Measurements from ENCODE around the gene RASA3.
"Not testable (repeated sequence)": the region's sequence is repeated elsewhere in the genome, so short reads cannot be mapped to it uniquely, and the experiment has no call there.

Gene RASA3

DNA sequence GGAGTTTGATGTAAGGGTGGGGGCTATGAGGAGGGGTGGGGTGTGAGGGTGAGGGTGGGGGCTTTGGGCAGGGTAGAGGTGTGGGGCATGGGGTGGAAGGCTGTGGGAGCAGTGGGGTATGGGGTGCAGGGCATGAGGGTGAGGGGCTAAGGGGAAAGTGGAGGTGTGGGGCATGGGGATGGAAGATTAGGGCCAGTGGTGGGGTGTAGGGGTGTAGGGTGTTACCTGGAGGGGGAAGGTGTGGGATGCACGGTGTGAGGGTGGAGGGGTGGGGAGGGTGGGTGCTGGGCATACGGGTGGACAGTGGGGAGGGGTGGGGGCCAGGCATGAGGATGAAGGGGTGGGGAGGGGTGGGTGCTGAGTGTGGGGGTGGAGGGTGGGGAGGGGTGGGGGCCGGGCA, 22.9 kb upstream of the RASA3 start:
- DNase-seq = no peak

DNA sequence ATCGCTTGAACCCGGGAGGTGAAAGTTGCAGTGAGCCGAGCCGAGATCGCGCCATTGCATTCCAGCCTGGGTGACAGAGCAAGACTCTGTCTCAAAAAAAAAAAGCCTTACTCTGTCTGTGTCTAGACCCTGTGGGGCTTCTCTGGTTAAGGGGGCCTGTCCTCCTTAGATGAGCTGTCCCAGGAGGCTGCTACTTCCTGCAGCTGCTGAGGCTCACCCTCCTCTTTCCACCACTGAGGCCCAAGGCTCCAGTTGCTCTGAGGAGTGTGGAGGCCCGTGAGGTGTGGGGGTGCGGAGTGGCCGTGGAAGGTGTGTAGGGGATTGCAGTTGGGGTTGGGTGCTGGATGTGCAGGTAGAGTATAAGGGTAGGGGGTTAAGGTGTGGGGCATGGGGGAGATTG, 22.1 kb upstream of the RASA3 start:
- no peak for DNase-seq

DNA sequence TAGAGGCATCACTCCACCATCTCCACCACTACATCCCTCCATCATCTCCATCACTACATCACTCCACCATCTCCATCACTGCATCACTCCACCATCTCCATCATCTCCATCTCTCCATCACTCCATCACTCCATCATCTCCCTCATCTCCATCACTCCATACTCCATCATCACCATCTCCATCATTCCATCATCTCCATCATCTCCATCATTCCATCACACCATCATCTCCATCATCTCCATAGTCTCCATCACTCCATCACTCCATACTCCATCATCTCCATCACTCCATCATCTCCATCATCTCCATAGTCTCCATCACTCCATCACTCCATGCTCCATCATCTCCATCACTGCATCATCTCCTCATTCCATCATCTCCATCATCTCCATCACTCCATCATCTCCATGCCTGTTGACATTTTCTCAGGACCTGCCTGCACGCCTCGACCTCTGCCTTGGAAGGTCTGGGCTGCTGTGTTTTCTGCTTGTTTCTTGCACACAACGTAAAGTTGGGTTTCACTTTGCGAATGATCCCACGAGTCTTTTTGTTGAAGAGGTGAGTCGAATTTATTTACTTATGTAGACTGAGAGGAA, 21.2 kb upstream of the RASA3 start:
- no peak for DNase-seq

DNA sequence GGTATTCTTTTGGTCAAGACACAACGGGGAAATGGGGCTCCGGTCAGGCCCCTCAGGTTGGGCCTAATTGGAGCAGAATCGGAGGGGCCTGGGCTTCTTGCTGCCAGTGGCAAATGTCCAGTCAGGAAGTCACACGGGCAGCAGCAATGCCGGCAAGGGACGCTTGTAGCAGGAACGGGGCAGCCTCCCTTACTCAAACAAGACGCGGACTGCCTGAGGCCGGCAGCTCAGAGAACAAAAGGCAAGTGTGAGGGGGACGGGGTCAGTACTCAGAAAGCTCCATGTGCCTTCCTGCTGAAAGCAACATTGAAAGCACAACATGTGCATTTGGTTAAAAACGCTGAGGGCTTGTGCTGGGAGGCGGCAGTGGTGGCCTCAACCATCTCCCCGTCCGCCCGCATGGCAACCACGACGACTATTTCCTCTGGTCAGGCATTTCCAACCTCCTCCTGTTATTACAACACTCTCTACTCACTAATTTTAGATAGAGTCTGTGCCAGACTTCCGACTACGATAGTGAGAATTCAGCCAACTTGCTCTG, 20.5 kb upstream of the RASA3 start:
- DNase-seq = peak; percentile 32

DNA sequence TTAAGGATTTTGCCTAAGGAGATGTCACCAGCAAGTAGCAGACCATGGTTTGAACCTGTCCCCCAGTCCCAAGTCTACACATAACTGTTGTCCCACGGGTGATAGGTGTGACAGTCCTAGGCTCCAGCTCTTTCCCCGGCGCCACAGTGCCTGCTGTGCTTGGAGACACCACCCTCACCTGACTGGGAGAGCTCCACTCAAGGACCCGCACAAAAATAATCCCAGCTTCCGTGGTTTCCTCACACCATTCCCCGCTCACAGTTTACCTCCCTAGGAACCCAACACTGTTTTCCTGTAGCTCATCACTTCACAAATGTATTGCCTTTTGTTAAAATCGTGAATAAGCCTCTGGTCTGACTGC, 19.8 kb upstream of the RASA3 start:
- no peak for DNase-seq

DNA sequence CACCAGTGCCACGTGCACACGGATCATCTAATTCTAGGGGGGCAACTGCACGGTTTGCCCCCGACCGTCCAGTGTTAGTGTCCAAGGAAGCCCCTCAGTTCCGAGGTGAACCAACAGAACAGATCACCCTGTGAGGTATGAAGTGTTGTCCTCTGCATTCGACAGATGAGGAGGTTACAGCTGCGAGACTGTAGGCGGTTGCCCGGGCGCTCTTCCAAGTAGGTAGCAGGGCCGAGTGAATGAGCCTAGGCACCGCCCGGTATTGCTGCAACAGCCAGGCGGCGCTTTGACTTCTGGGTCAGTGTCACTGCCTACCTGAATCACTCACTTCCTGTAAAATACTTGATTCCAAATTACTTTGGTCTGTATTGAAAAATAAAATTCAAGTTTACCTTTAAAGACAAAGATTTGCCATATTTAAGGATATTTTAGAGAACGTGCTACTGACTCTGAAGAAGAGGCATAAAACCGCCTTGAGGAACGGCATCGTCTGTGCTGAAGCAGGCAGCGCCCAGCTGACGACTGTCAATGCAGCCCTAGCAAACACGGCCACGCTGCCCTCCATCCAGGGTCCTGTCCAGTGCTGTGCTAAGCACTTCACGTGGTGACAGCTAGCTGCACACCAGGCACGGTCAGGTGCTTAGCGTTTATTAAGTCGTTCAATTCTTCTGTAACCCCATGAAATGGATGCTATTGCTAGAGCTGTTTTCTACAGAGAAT, 19.3 kb upstream of the RASA3 start:
- peak; percentile 53 for DNase-seq

DNA sequence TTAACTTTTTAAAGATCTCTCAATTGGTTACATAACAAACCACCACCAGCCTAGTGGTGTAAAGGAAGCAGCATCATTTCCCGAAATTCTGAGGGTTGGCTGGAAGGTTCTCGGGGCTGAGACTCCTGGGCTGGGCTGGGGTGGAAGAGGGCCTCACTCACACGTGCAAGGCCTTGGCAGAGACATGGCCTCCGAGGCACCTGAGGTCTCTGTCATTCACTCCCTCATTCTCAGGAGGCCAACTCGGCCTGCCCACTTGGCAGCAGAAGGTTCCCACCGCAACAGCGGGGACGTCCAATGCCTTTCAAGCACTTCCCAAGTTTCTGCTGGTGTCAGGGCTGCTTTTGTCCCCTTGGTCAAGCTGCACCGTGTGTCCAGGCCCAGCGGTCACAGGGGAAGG, 18.6 kb upstream of the RASA3 start:
- DNase-seq = no peak

DNA sequence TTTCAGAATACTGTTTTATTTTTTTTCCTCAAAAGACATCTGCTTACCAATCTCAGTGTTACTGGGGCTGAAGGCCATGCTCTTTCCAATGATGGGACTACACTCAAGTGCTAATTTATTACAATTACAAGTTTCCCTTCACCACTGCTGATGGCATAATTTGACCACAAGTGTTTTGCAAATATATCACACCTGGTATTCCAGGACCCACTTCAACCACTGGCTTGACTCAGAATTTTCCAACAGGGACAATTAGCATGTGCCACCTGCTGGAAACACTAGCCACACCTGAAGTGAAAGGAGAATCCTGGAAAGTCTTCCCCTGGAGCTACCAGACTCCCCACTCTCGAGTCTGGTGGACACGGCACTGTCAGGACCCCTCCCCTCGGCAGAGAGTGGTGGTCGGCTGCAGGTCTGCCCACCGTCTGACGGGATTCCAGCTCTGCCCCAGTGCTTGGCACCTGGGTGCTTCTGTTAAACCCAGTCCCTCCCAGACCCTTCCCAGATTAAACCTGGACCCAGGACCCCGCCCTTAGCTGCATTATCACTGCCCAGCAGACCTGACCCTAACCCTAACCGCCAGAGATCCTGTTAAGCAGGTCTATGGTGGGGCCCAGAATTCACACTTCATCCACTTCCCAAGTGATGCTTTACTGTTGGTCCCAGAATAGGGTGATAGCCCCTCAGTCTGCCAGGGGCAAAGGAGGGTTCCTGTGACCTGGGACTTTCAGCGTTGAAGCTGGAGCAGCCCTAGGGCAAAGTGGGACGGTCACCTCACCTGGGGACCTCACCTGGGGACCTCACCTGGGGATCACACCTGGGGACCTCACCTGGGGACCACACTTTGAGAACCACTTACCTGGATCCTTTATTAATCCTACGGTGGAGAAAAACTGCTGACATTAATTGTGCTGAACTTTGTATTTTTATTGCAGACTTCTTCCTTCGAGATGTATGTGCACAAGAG, 17.6 kb upstream of the RASA3 start:
- no peak for DNase-seq

DNA sequence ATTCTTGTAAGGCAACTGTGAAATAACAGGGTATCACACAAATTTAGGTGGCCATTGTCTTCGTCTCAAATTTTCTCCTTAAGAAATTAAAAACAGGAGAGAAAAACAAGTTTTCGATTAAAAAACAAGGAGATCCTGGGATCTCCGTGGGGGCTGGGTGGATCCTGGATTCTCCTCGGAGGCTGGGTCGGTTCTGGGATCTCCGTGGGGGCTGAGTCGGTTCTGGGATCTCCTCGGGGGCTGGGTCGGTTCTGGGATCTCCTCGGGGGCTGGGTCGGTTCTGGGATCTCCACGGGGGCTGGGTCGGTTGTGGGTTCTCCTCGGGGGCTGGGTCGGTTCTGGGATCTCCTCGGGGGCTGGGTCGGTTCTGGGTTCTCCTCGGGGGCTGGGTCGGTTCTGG, 16.5 kb upstream of the RASA3 start:
- not testable (repeated sequence) for DNase-seq

DNA sequence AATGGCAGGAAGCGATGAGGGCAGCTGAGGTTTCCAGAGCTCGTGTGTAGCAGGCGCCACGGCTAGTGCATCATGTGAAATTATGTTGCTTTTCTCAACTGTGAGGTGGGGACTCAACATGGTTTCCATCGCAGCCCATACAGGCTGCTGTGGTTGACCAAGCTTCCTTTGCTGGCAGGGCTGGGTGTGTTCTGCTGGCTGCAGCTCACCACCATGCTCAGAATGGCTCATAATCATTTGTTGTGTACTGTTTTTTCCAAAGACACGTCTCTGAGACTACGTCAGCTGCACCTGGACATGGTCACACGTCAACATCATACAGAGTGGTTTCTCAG, 16.1 kb upstream of the RASA3 start:
- DNase-seq = no peak

DNA sequence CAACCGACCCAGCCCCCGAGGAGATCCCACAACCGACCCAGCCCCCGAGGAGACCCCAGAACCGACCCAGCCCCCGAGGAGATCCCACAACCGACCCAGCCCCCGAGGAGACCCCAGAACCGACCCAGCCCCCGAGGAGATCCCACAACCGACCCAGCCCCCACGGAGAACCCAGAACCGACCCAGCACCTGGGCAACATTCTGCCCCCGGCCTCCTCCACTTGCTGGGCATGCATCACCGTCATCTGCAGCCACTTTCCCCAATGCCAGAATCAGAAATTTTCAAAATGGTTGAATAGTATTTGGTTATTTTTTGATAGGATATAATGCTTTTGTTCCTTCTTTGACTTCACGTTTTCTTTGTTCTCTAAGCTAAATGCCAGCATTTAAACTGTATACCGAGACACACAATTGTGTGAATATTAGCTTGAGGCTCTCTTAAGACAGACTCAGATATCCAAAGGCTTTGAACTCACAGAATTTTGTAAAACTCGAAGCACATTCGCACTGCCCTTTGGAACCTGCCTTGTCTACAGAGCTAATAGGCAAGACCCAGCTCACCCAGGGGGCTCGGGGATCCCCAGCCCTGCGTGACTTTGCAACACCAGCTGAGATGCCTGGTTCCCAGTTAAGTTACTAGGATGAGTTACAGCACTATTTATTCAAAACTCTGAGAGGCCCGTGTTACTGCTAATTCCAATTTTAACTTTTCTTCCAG, 15.5 kb upstream of the RASA3 start:
- DNase-seq = no peak

DNA sequence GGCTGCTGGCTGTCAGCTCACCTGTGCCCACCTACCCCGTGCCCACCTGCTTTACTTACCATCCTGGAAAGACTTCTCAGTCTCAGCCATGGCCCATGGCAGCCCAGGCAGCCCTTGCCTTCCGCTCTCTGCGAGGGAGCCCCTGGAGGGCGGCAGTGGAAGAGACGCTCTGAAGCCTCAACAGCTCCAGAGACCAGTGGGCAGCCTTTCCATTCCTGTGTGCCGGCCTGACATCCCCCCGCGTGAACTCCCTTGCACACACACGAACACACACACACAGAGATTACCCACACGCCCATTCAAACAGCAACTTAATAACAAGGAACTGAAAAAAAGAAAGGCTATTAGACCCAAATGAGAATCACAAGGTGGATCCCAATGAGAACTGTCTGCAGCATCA, 14.2 kb upstream of the RASA3 start:
- DNase-seq = no peak

DNA sequence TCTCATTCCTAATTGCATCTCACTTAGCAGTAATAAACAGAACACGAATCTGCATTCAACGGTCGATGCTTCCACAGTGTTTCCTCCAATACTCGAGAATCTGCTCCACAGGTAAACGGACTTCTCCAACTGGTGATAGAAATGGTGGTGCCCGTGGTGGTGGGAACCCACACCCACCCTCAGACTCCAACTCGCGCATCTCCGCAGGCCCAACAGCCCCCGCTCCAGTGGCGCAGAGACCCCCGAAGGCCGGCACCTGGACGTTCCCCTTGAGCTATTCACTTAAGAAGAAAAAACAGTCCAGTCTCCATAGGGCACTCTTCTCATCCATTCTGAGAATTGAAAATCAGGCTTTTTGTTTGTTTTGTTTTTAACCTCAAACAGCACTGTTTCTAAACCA, 13.8 kb upstream of the RASA3 start:
- DNase-seq = no peak

DNA sequence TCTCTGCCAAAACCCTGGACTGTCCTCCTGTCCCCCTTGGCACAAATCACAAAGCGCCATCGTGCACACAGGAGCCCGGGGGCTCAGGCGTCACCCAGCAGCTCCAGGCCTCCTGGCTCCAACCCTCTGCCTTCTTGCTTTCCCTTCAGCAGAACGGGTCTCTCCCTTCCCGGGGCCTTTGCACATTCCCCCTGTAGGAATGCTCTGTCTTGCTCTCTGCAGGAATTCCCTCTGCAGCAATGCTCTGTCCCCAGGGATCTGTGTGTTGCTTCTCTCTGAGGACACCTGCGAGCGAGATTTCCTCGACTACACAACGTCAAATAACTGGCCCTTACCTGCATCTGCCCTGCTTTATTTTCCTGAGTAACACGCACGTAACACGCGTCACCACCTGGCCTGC, 13.3 kb upstream of the RASA3 start:
- DNase-seq = no peak

DNA sequence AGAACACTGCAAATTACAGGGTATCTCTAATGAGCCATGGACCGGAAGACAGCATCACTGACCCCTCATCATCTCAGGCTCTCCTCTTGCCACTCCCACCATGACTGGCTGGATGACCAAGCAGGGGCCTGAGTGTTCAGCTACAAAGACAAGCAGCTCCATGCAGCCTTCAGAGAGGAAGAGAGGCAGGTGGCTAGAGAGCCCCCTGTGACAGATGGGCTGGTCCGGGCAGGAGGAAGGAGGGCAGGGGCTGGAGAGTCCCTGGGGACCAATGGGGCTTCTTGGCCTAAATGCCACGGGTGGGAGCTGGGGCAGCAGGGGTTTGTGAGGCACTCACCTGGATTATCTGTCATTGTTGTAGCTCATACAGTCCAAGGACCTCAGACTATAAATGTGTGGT, 12.8 kb upstream of the RASA3 start:
- DNase-seq = no peak

DNA sequence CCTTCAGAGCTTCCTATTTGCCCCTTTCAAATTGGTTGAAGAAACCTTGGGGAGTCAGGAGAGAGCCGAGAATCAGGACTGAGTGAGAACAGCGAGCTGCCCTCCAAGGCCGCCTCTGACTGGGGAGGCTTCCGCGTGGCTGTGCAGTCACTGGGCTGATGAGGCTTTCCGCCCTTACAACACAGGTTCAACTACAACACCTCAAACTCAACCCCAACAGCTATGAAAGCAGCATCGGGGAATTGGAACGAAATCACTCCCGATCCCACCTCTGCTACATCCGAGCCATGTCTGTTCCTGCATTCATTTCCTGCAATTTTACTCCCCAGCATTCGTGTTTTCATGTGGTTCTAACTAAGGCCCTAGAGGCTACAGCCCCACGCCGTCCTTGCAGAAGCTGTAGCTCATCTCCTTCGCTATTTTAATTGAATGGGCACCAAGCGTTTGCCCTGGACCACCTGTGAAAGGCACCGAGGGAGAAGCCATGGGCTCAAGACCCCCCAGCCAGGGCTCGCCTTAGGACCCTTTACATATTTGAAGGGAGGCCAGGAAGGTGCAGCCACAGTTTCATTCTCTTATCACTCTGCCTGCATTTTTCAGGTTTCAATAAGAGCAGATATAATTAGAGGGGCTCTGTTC, 12.3 kb upstream of the RASA3 start:
- no peak for DNase-seq

DNA sequence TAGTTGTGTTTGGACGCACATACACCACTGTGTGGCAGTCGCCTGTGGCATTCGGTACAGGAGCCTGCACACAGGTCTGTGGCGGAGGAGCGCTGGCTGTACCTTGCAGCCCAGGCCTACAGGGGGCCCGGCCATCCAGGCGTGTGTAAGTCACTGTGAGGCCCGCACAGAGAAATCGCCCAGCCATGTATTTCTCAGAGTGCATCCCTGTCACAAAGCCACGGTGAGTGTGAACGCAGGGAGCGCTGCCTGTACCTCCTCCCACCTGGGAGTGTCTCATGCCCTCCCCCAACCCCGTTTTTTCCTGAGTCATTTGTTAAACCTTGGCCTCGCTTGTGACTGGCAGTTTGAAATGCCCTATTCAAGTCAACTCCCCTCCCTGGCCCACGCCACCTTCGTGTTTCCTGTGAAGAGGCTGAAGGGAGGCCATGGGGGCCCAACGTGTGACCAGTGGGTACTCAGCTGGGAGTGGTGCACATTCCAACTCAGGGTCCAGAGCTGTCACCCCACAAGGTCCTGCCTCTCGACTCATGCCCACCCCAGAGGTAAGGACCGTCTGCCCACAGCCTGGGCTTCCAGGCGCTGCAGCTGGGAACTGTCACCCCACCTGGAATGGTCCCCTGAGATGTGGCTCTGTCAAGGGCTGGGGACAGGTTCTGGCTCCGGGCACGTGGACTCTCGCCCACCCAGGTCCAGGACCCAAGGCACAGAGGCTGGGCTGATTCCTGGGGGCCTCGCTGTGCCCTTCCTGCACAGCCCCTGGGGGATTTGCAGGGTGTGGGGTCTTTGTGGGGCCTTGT, 11.6 kb upstream of the RASA3 start:
- no peak for DNase-seq

DNA sequence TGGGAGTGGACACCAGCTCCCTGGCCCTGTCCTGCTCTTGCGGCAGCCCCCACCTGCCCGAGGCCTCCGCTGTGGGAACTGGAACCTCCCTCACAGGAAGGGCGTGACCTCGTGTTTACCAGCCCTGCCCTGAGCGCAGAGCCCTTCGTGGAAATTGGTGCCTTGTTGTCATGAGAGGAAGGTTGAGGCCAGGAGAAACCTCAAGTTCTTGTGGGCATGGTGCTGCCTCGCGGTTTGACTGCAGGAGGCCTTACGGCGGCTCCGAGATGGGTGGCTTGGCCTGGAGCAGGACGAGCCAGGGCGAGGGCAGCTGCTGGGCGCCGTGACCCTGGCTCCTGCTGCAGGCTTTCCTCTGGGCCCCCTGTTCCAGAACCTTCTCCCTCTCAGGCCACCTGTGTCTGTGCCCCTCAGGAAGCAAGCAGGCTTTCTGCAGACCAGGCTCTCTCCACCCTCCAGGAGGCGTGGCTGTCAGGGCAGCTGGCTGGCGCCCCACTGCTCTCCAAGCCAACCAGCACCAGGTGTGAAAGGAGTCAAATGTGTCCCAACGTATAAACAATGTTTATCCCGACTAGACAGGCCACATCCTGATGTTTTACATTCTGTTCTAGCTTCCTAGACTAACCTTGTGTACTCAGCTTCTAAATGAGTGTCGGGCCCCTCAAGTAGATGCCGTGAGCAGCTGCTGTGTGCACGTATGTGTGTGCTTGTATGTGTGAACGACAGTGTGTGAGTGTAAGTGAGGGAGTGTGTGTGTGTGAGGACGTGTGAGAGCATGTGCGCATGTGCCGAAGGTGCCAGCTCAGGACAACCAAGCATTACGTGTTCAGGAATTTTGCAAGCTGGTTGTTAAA, 10.4 kb upstream of the RASA3 start:
- DNase-seq = peak; percentile 51

DNA sequence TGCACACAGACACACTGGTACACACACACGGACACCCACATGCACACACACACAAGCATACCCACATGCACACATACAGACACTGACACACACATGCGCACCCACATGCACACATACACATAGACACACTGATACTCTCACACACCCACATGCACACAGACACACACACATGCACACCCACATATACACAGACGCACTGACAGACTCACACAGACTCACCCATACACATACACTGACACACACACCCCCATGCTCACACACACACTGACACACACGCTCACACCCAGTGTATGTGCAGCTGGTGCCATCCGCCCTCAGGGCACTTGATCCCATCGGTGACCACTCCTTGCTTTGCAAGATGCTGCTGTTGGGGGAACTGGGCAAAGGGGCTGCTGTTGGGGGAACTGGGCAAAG, 9.7 kb upstream of the RASA3 start:
- no peak for DNase-seq

DNA sequence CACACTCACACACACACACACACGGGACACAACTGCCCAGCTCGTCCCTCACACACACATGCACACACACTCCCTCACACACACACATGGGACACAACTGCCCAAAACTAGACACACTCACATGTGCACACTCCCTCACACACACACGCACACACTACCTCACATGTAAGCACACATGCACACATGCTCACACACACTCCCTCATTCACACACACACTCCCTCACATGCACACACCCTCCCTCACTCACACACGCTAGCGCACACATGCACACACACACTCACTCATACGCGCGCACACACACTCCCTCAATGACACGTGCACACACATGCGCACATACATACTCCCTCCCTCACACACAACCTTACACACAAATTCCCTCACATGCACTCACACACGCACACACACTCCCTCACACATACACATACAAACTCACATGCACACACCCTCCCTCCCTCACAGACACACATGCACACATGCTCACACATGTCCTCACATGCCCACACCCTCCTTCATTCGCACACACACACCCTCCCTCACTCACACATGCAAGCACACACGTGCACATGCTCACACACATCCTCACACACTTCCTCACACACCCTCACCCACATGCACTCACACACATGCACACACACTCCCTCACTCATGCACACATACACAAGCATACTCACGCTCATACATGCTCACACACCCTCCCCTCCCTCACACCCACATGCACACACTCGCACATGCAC, 9.0 kb upstream of the RASA3 start:
- DNase-seq = no peak
